HepG2 (cell line): Measurements from ENCODE around the gene LYST. TPM values are rescaled to one million over a fixed set of nuclear protein-coding genes. Genes with fewer than 3 reads are reported as not detected.

ENCODE experiments used
- ATAC-seq: fragments of 200-7000 bp; cut with Tn5 transposase; 3 replicates; pipeline ENCODE4 v1.9.1; 2020; ENCODE audit warnings: mild to moderate bottlenecking, moderate library complexity
- BruUV-seq: library from RNA; stranded (reverse); fragments of 400-500 nt; replicated peaks from 2 replicates; lab custom pipeline; 2021; lab: Mats Ljungman, UMichigan
- CTCF ChIA-PET: fragments of 300-600 bp; formaldehyde crosslinking; extraction: SDS; loops from one replicate; lab custom pipeline; 2021; ENCODE audit warnings: low total read pairs, inconsistent platforms, low intra/inter-chr PET ratio; lab: Yijun Ruan, JAX
- POLR2A ChIA-PET: fragments of 350-600 bp; sonication (Branson Sonifier 250); formaldehyde crosslinking; loops from one replicate; lab custom pipeline; 2020; ENCODE audit warnings: antibody characterized with exemption, inconsistent platforms; lab: Yijun Ruan, JAX
- DNase-seq: peaks from one replicate; pipeline ENCODE4 v3.0.0-alpha.2; 2015; ENCODE audit warnings: low spot score
- FAIRE-seq: peaks from 3 replicates; lab custom pipeline; 2011; peaks lifted over from hg19 to GRCh38; lab: Jason Lieb, UNC
- H2AFZ ChIP-seq: one replicate; pipeline ENCODE4 v1.6.1; 2011; ENCODE audit warnings: low read length, inconsistent platforms
- H3K27ac ChIP-seq: fragments of 300-600 bp; 3 replicates; pipeline ENCODE4 v1.8.0; 2011; ENCODE audit warnings: mixed run types, mild to moderate bottlenecking, mixed read lengths, low read length, inconsistent platforms; ENCODE audit not compliant: insufficient read depth; ENCODE audit errors: extremely low read length
- H3K27me3 ChIP-seq, 2 experiments: fragments of 200-600 bp in 1 of 2; 2 replicates in 1 of 2; 3 replicates in 1 of 2; pipeline versions ENCODE4 v1.6.0 to v1.8.0; 2011; ENCODE audit warnings: low read length in 2 of 2, mild to moderate bottlenecking in 2 of 2, moderate library complexity in 2 of 2, inconsistent platforms in 1 of 2; ENCODE audit not compliant: insufficient read depth in 2 of 2, control insufficient read depth in 1 of 2
- H3K36me3 ChIP-seq, 2 experiments: fragments of 200-600 bp in 1 of 2; replicated peaks in 1 of 2; 2 replicates in 1 of 2; 3 replicates in 1 of 2; pipeline versions ENCODE4 v1.5.1 to v1.8.0; 2011; ENCODE audit warnings: low read length in 2 of 2, inconsistent platforms in 1 of 2; ENCODE audit not compliant: insufficient read depth in 2 of 2, control insufficient read depth in 1 of 2
- H3K4me1 ChIP-seq: 2 replicates; pipeline ENCODE4 v1.5.1; 2012; ENCODE audit warnings: low read length, inconsistent platforms; ENCODE audit not compliant: insufficient read depth
- H3K4me2 ChIP-seq: 2 replicates; pipeline ENCODE4 v1.6.0; 2011; ENCODE audit warnings: low read depth, low read length, inconsistent platforms
- H3K4me3 ChIP-seq, 3 experiments: fragments of 200-600 bp in 1 of 3; sonication (generic), shearing (Covaris generic) in 1 of 3; replicated peaks in 1 of 3; 2 replicates each; pipeline ENCODE4 v1.5.1; 2011 to 2016; ENCODE audit warnings: low read length in 3 of 3, inconsistent platforms in 2 of 3, low read depth in 2 of 3, mild to moderate bottlenecking in 2 of 3, control low read depth in 1 of 3, mixed read lengths in 1 of 3; ENCODE audit not compliant: insufficient read depth in 1 of 3
- H3K79me2 ChIP-seq: one replicate; pipeline ENCODE4 v1.6.1; 2011; ENCODE audit warnings: low read length, inconsistent platforms; ENCODE audit not compliant: insufficient read depth
- H3K9ac ChIP-seq: 2 replicates; pipeline ENCODE4 v1.6.0; 2011; ENCODE audit warnings: mild to moderate bottlenecking, low read depth, low read length, inconsistent platforms; ENCODE audit not compliant: insufficient read depth
- H3K9me3 ChIP-seq: 2 replicates; pipeline ENCODE4 v1.5.1; 2012; ENCODE audit warnings: mild to moderate bottlenecking, low read length
- H4K20me1 ChIP-seq: 2 replicates; pipeline ENCODE4 v1.6.0; 2011; ENCODE audit warnings: inconsistent platforms, mild to moderate bottlenecking, low read length, moderate library complexity; ENCODE audit not compliant: insufficient read depth
- ISL2 ChIP-seq: sonication (generic); formaldehyde crosslinking; IDR thresholded peaks from 2 replicates; pipeline ENCODE4 v1.5.0; 2020; ENCODE audit warnings: missing genetic modification reagents
- JUND ChIP-seq: sonication (generic); formaldehyde crosslinking; IDR thresholded peaks from 2 replicates; pipeline ENCODE4 v1.8.0; 2022; ENCODE audit warnings: mild to moderate bottlenecking, missing genetic modification reagents
- MED13 ChIP-seq: sonication (generic); formaldehyde crosslinking; IDR thresholded peaks from 2 replicates; pipeline ENCODE4 v1.5.0; 2020; ENCODE audit warnings: missing genetic modification reagents
- THAP8 ChIP-seq: sonication (generic); formaldehyde crosslinking; IDR thresholded peaks from 2 replicates; pipeline ENCODE4 v1.5.1; 2020; ENCODE audit warnings: missing genetic modification reagents, mild to moderate bottlenecking, borderline replicate concordance
- WGBS: methylation state at CpG from one replicate; pipeline ENCODE4 v1.1.6; 2017; ENCODE audit warnings: low lambda C conversion rate; 5-methylcytosine and 5-hydroxymethylcytosine counted together
- in situ Hi-C: cut with HindIII; loops from 2 replicates; pipeline ENCODE4 v1.10.0; 2017; ENCODE audit warnings: low pct_unique_long_range_greater_than_20kb; ENCODE audit not compliant: extremely low pct_ligation_motif_present
- intact Hi-C: fragments of 100-400 bp; cut with micrococcal nuclease; formaldehyde crosslinking; loops from one replicate; pipeline ENCODE4 v1.10.0; 2022; ENCODE audit not compliant: unreplicated experiment
- polyA plus RNA-seq, 8 experiments: library from polyadenylated mRNA; depleted of rRNA in 3 of 8; stranded (reverse) in 7 of 8; unstranded in 1 of 8; fragments of >200 nt; fragmentation: Illumina TruSeq in 4 of 8; extraction: Trizol in 4 of 8; gene quantifications; 2 replicates each; pipeline versions ENCODE4 v1.2.1 to v1.2.3, GENCODE V29; 2011 to 2016; ENCODE audit warnings: low read depth in 4 of 8, missing spikeins in 1 of 8, mixed read lengths in 1 of 8; ENCODE audit not compliant: insufficient read depth in 1 of 8
- total RNA-seq, 5 experiments: library from RNA; depleted of rRNA; stranded (reverse); fragments of >200 nt; fragmentation: Illumina TruSeq; extraction: Trizol; gene quantifications; 2 replicates each; pipeline ENCODE4 v1.2.3, GENCODE V29; 2016; ENCODE audit warnings: low read depth in 1 of 5
- TF ChIP-seq, protein P1 (sequence below): sonication (generic); formaldehyde crosslinking; IDR thresholded peaks from 2 replicates; pipeline ENCODE4 v1.4.0; 2020; ENCODE audit warnings: low read depth, mild to moderate bottlenecking, missing genetic modification reagents
- TF ChIP-seq, protein P2 (sequence below): sonication (generic); formaldehyde crosslinking; IDR thresholded peaks from 2 replicates; pipeline ENCODE4 v1.8.1; 2022; ENCODE audit warnings: mild to moderate bottlenecking, missing genetic modification reagents

Gene LYST
- total and polyA plus RNA-seq, 2 of the 13 experiments (the other 11 are each of a cell fraction or from before 2014, with no cell fraction given): 0.91 to 2.5 TPM

GRCh38 chr1:235749755-235750300, 116.9 kb downstream of the LYST start:
- CTCF ChIA-PET: no interaction called here
- TF ChIP-seq, protein P1, sequence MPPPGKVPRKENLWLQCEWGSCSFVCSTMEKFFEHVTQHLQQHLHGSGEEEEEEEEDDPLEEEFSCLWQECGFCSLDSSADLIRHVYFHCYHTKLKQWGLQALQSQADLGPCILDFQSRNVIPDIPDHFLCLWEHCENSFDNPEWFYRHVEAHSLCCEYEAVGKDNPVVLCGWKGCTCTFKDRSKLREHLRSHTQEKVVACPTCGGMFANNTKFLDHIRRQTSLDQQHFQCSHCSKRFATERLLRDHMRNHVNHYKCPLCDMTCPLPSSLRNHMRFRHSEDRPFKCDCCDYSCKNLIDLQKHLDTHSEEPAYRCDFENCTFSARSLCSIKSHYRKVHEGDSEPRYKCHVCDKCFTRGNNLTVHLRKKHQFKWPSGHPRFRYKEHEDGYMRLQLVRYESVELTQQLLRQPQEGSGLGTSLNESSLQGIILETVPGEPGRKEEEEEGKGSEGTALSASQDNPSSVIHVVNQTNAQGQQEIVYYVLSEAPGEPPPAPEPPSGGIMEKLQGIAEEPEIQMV: no peak
- TF ChIP-seq JUND (CRISPR knock-in tag) (no peak), ISL2 (no peak), THAP8 (CRISPR knock-in tag) (no peak), MED13 (no peak)
- TF ChIP-seq, protein P2, sequence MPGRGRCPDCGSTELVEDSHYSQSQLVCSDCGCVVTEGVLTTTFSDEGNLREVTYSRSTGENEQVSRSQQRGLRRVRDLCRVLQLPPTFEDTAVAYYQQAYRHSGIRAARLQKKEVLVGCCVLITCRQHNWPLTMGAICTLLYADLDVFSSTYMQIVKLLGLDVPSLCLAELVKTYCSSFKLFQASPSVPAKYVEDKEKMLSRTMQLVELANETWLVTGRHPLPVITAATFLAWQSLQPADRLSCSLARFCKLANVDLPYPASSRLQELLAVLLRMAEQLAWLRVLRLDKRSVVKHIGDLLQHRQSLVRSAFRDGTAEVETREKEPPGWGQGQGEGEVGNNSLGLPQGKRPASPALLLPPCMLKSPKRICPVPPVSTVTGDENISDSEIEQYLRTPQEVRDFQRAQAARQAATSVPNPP (CRISPR knock-in tag): no peak
- TF ChIP-seq, all 625 proteins: peak for 0
- WGBS: 49% methylated on average over 1 of the region's 1 CpG
- ATAC-seq (peak; percentile 38; the same call in 2 of the 3 replicates), DNase-seq (no peak), FAIRE-seq (no peak)
- no peak overlapping the region for H2AFZ ChIP-seq
- H3K4me2 ChIP-seq: no peak overlapping the region
- H3K9me3 ChIP-seq: no peaks in the 10 kb centered on the region
- no peaks in the 10 kb centered on the region for H3K27me3 ChIP-seq
- no TSS peak for BruUV-seq
- H3K4me1 ChIP-seq: peaks cover 8% of the 10 kb centered on the region; the same call in 1 of the 2 replicates
- no peak overlapping the region for H3K4me3 ChIP-seq
- H3K79me2 ChIP-seq: no peaks in the 10 kb centered on the region
- H3K9ac ChIP-seq: no peak overlapping the region
- no peaks in the 10 kb centered on the region for H3K36me3 ChIP-seq
- POLR2A ChIA-PET: no interaction called here
- H4K20me1 ChIP-seq: no peaks in the 10 kb centered on the region
- intact Hi-C loops: no loop called here
- no peak overlapping the region for H3K27ac ChIP-seq
- in situ Hi-C loops: no loop called here
